ENCODE measurements around the gene OTOG. TPM values are rescaled to one million over a fixed set of nuclear protein-coding genes. Genes with fewer than 3 reads are reported as not detected.

Gene OTOG
- total RNA-seq, 4 donors from 2014 or later, result not detected

- DNase-seq (ENCODE audit: low spot score), result no peak
- ATAC-seq (ENCODE audit: low FRiP score), result no peak
- no peak for TF ChIP-seq CTCF (IDR thresholded peaks at IDR 0.05)
Observed at GRCh38 chr11:17526326-17526725, 20.7 kb upstream of the OTOG start.

GRCh38 chr11:17526931-17527627 is 20.0 kb upstream of the OTOG start:
- TF ChIP-seq CTCF (IDR thresholded peaks at IDR 0.05), result no peak
- ATAC-seq (ENCODE audit: low FRiP score), result no peak
- no peak for DNase-seq (ENCODE audit: low spot score)

- ATAC-seq (ENCODE audit: low FRiP score) (no peak), DNase-seq (ENCODE audit: low spot score) (no peak)
- TF ChIP-seq CTCF (IDR thresholded peaks at IDR 0.05), result no peak
Observed at GRCh38 chr11:17527628-17527995, 19.4 kb upstream of the OTOG start.

- peak; percentile 67 for ATAC-seq (ENCODE audit: low FRiP score)
- TF ChIP-seq CTCF (IDR thresholded peaks at IDR 0.05), result no peak
- no peak for DNase-seq (ENCODE audit: low spot score)
Observed at GRCh38 chr11:17528181-17528691, 18.8 kb upstream of the OTOG start.

- DNase-seq (ENCODE audit: low spot score), result no peak
- no peak for TF ChIP-seq CTCF (IDR thresholded peaks at IDR 0.05)
- ATAC-seq (ENCODE audit: low FRiP score), result no peak
Observed at GRCh38 chr11:17528906-17529843, 17.9 kb upstream of the OTOG start.

- TF ChIP-seq CTCF (IDR thresholded peaks at IDR 0.05), result no peak
- DNase-seq (ENCODE audit: low spot score), result no peak
- ATAC-seq (ENCODE audit: low FRiP score), result no peak
Observed at GRCh38 chr11:17529844-17530185, 17.2 kb upstream of the OTOG start.
